H1 (cell line): ENCODE data around the gene FITM2. TPM values are rescaled to one million over a fixed set of nuclear protein-coding genes. Genes with fewer than 3 reads are reported as not detected.

Source experiments
- CTCF ChIA-PET: fragments of 300-600 bp; sonication (Branson Sonifier 250); formaldehyde crosslinking; loops from one replicate; lab custom pipeline; 2021; ENCODE audit not compliant: partially characterized antibody; lab: Charles Lee
- POLR2A ChIA-PET: fragments of 300-600 bp; sonication (Branson Sonifier 250); formaldehyde crosslinking; loops from one replicate; lab custom pipeline; 2021; ENCODE audit warnings: inconsistent platforms; ENCODE audit not compliant: partially characterized antibody; lab: Charles Lee
- DNase-seq, 2 experiments: peaks; one replicate each; pipeline versions ENCODE4 v3.0.0 to v3.0.0-alpha.2; 2010 to 2022; ENCODE audit warnings: low spot score in 2 of 2, low read depth in 1 of 2, mixed read lengths in 1 of 2
- FAIRE-seq: peaks from 2 replicates; lab custom pipeline; 2011; peaks lifted over from hg19 to GRCh38; lab: Jason Lieb, UNC
- H2AFZ ChIP-seq: 2 replicates; pipeline ENCODE4 v1.8.1; 2012; ENCODE audit warnings: low read length, inconsistent platforms
- H2AK5ac ChIP-seq: 2 replicates; pipeline ENCODE4 v1.6.1; 2013; ENCODE audit warnings: low read depth, low read length
- H2BK120ac ChIP-seq: replicated peaks from 2 replicates; pipeline ENCODE3; 2013; ENCODE audit warnings: low read depth, low read length, inconsistent platforms
- H2BK12ac ChIP-seq: 2 replicates; pipeline ENCODE4 v1.6.1; 2013; ENCODE audit warnings: low read depth, low read length
- H2BK15ac ChIP-seq: 2 replicates; pipeline ENCODE4 v1.6.1; 2013; ENCODE audit warnings: low read length
- H2BK20ac ChIP-seq: 2 replicates; pipeline ENCODE4 v1.6.1; 2013; ENCODE audit warnings: low read length
- H2BK5ac ChIP-seq: 2 replicates; pipeline ENCODE4 v1.6.1; 2013; ENCODE audit warnings: low read depth, low read length
- H3K14ac ChIP-seq: 2 replicates; pipeline ENCODE4 v1.6.1; 2013; ENCODE audit warnings: inconsistent platforms; ENCODE audit not compliant: insufficient read length
- H3K18ac ChIP-seq: 2 replicates; pipeline ENCODE4 v1.6.1; 2013; ENCODE audit warnings: low read length; ENCODE audit errors: extremely low read depth
- H3K23ac ChIP-seq: 2 replicates; pipeline ENCODE4 v1.6.1; 2013; ENCODE audit warnings: inconsistent platforms; ENCODE audit not compliant: insufficient read length
- H3K23me2 ChIP-seq: 2 replicates; pipeline ENCODE4 v1.6.1; 2013; ENCODE audit warnings: low read depth, low read length
- H3K27ac ChIP-seq: 2 replicates; pipeline ENCODE4 v1.6.1; 2011; ENCODE audit warnings: low read depth, low read length, inconsistent platforms
- H3K27me3 ChIP-seq, 4 experiments: replicated peaks in 1 of 4; 1 replicate in 1 of 4; 2 replicates in 3 of 4; pipeline versions ENCODE4 v1.6.1 to v1.8.1; 2011 to 2013; ENCODE audit warnings: low read length in 3 of 4, mild to moderate bottlenecking in 3 of 4, inconsistent platforms in 2 of 4, mixed read lengths in 2 of 4, moderate library complexity in 1 of 4; ENCODE audit not compliant: control insufficient read depth in 3 of 4, insufficient read depth in 3 of 4; ENCODE audit errors: extremely low read depth in 1 of 4
- H3K36me3 ChIP-seq, 4 experiments: 2 replicates each; pipeline versions ENCODE4 v1.6.1 to v1.8.1; 2011 to 2013; ENCODE audit warnings: mild to moderate bottlenecking in 4 of 4, low read length in 3 of 4, moderate library complexity in 2 of 4, control low read depth in 1 of 4, inconsistent platforms in 1 of 4; ENCODE audit not compliant: insufficient read depth in 4 of 4, control insufficient read depth in 2 of 4
- H3K4ac ChIP-seq: replicated peaks from 2 replicates; pipeline ENCODE3; 2013; ENCODE audit warnings: low read length, low read depth, mixed read lengths, inconsistent platforms; ENCODE audit not compliant: insufficient read length
- H3K4me1 ChIP-seq, 4 experiments: replicated peaks in 1 of 4; 1 replicate in 1 of 4; 2 replicates in 3 of 4; pipeline versions ENCODE4 v1.6.1 to v1.8.1; 2011 to 2013; ENCODE audit warnings: low read length in 3 of 4, inconsistent platforms in 2 of 4, mixed read lengths in 1 of 4; ENCODE audit not compliant: insufficient read depth in 4 of 4, control insufficient read depth in 3 of 4
- H3K4me2 ChIP-seq, 2 experiments: 2 replicates each; pipeline versions ENCODE4 v1.6.1 to v1.8.1; 2011 to 2013; ENCODE audit warnings: low read depth in 2 of 2, low read length in 2 of 2, control low read depth in 1 of 2, inconsistent platforms in 1 of 2, mild to moderate bottlenecking in 1 of 2; ENCODE audit not compliant: insufficient read depth in 1 of 2
- H3K4me3 ChIP-seq, 4 experiments: fragments of 200-600, 300-600 bp in 1 of 4; sonication (generic), shearing (Covaris generic), sonication (Bioruptor Twin) in 1 of 4; 2 replicates each; pipeline versions ENCODE4 v1.5.1 to v1.8.1; 2011 to 2016; ENCODE audit warnings: low read length in 4 of 4, low read depth in 3 of 4, control low read depth in 2 of 4, inconsistent platforms in 2 of 4, mild to moderate bottlenecking in 2 of 4, mixed read lengths in 1 of 4, moderate library complexity in 1 of 4; ENCODE audit not compliant: insufficient read depth in 2 of 4; ENCODE audit errors: extremely low read depth in 1 of 4
- H3K56ac ChIP-seq: replicated peaks from 2 replicates; pipeline ENCODE3; 2013; ENCODE audit warnings: low read depth, mild to moderate bottlenecking, mixed read lengths, low read length, inconsistent platforms; ENCODE audit not compliant: insufficient read length
- H3K79me1 ChIP-seq: 2 replicates; pipeline ENCODE4 v1.6.1; 2013; ENCODE audit warnings: low read depth, low read length, control low read depth
- H3K79me2 ChIP-seq, 2 experiments: 2 replicates each; pipeline versions ENCODE4 v1.6.1 to v1.8.1; 2012 to 2013; ENCODE audit warnings: low read length in 2 of 2, mild to moderate bottlenecking in 2 of 2, inconsistent platforms in 1 of 2; ENCODE audit not compliant: insufficient read depth in 2 of 2, control insufficient read depth in 1 of 2
- H3K9ac ChIP-seq, 4 experiments: replicated peaks in 1 of 4; 1 replicate in 1 of 4; 2 replicates in 3 of 4; pipeline versions ENCODE4 v1.6.1 to v1.8.1; 2011 to 2013; ENCODE audit warnings: low read depth in 3 of 4, low read length in 3 of 4, control low read depth in 2 of 4, mild to moderate bottlenecking in 2 of 4, moderate library complexity in 2 of 4, inconsistent platforms in 1 of 4; ENCODE audit errors: extremely low read depth in 1 of 4
- H3K9me3 ChIP-seq, 2 experiments: 2 replicates each; pipeline versions ENCODE4 v1.6.1 to v1.8.1; 2012 to 2013; ENCODE audit warnings: mild to moderate bottlenecking in 2 of 2, moderate library complexity in 2 of 2, control low read depth in 1 of 2, inconsistent platforms in 1 of 2, low read depth in 1 of 2, low read length in 1 of 2, mixed read lengths in 1 of 2; ENCODE audit not compliant: insufficient read depth in 2 of 2
- H4K20me1 ChIP-seq, 2 experiments: replicated peaks in 1 of 2; 2 replicates each; pipeline versions ENCODE3 to v1.8.1; 2011 to 2013; ENCODE audit warnings: inconsistent platforms in 2 of 2, low read length in 2 of 2, mild to moderate bottlenecking in 1 of 2; ENCODE audit not compliant: insufficient read depth in 2 of 2, control insufficient read depth in 1 of 2
- H4K5ac ChIP-seq: 2 replicates; pipeline ENCODE4 v1.6.1; 2013; ENCODE audit warnings: low read length, low read depth, mixed read lengths, inconsistent platforms; ENCODE audit not compliant: insufficient read length
- H4K8ac ChIP-seq: 2 replicates; pipeline ENCODE4 v1.8.0; 2013; ENCODE audit warnings: mild to moderate bottlenecking, moderate library complexity, low read length, inconsistent platforms; ENCODE audit not compliant: insufficient read depth; ENCODE audit errors: extremely low read depth
- H4K91ac ChIP-seq: replicated peaks from 2 replicates; pipeline ENCODE3; 2013; ENCODE audit warnings: low read length, mixed read lengths, inconsistent platforms; ENCODE audit not compliant: insufficient read length
- EP300 ChIP-seq, 2 experiments: IDR thresholded peaks; 1 replicate in 1 of 2; 2 replicates in 1 of 2; pipeline ENCODE4 v1.6.1; 2011 to 2012; ENCODE audit warnings: low read depth in 2 of 2, low read length in 2 of 2, mild to moderate bottlenecking in 2 of 2, borderline replicate concordance in 1 of 2, inconsistent platforms in 1 of 2, moderate library complexity in 1 of 2
- HDAC2 ChIP-seq, 2 experiments: fragments of 300-600 bp in 1 of 2; sonication (generic) in 1 of 2; IDR thresholded peaks; 2 replicates each; pipeline ENCODE4 v1.6.1; 2011 to 2012; ENCODE audit warnings: low read depth in 2 of 2, low read length in 2 of 2, mild to moderate bottlenecking in 2 of 2, moderate library complexity in 2 of 2, borderline replicate concordance in 1 of 2, inconsistent platforms in 1 of 2
- KDM1A ChIP-seq: fragments of 200-600, 300-600 bp; sonication (generic); IDR thresholded peaks from 2 replicates; pipeline ENCODE4 v1.7.1; 2016; ENCODE audit warnings: mild to moderate bottlenecking, low read length, borderline replicate concordance
- WGBS, 2 experiments: shearing (Covaris generic) in 1 of 2; methylation state at CpG; one replicate each; pipeline versions ENCODE4 v1.1.6 to v1.1.7; 2013 to 2015; ENCODE audit warnings: low lambda C conversion rate in 2 of 2, mixed read lengths in 2 of 2, inconsistent platforms in 1 of 2, low coverage in 1 of 2, missing lambda C conversion rate in 1 of 2; ENCODE audit not compliant: insufficient replicate concordance in 2 of 2, insufficient coverage in 1 of 2, insufficient read length in 1 of 2; ENCODE audit errors: extremely low coverage in 1 of 2, missing lambda C conversion rate in 1 of 2; 5-methylcytosine and 5-hydroxymethylcytosine counted together
- polyA plus RNA-seq, 7 experiments: library from polyadenylated mRNA; depleted of rRNA in 3 of 7; stranded (reverse) in 5 of 7; unstranded in 2 of 7; fragments of >200 nt in 5 of 7; fragments of 200-250 nt in 2 of 7; gene quantifications; 1 replicate in 5 of 7; 2 replicates in 1 of 7; 4 replicates in 1 of 7; pipeline versions ENCODE4 v1.2.1 to v1.2.3, GENCODE V29; 2011 to 2013; ENCODE audit warnings: missing spikeins in 2 of 7, mixed read lengths in 2 of 7
- total RNA-seq: library from RNA; stranded (reverse); fragmentation: NEBNext Ultra II Directional; extraction: Animal tissue kit (Norgen Biotek cat#: 25700); gene quantifications from 2 replicates; pipeline ENCODE4 v1.2.1, GENCODE V29; 2021

The FITM2 gene
- total and polyA plus RNA-seq, 2 of the 8 experiments (the other 6 are each of a cell fraction or from before 2014, with no cell fraction given), result 1.1 to 2.1 TPM

GRCh38 chr20:44331201-44331600 lies 20.2 kb upstream of the FITM2 start:
- no peaks in the 10 kb centered on the region for H3K9me3 ChIP-seq
- H3K23me2 ChIP-seq, result no peaks in the 10 kb centered on the region; the same call in 1 of the 2 replicates
- H3K27me3 ChIP-seq, result no peaks in the 10 kb centered on the region; a peak in 1 of 7 replicates
- no peak overlapping the region for H3K4me3 ChIP-seq
- DNase-seq (no peak), FAIRE-seq (no peak)
- H2BK120ac ChIP-seq, result no peak overlapping the region
- H3K79me2 ChIP-seq, result no peaks in the 10 kb centered on the region
- H3K4ac ChIP-seq, result no peak overlapping the region
- H2AFZ ChIP-seq, result no peak overlapping the region
- no peak overlapping the region for H4K8ac ChIP-seq
- H3K18ac ChIP-seq, result no peak overlapping the region
- peaks cover 3 to 10% (median 6%) of the 10 kb centered on the region in 4 experiments for H3K4me1 ChIP-seq
- no peak overlapping the region for H2BK20ac ChIP-seq
- no peak overlapping the region for H4K91ac ChIP-seq
- no peak overlapping the region for H3K14ac ChIP-seq
- H4K5ac ChIP-seq, result no peak overlapping the region
- H2AK5ac ChIP-seq, result 0 out of 2 replicates have a peak overlapping the region, but pooled peaks have one; percentile 40
- no peak overlapping the region for H2BK15ac ChIP-seq
- no peak overlapping the region for H3K27ac ChIP-seq
- POLR2A ChIA-PET, result no interaction called here
- 79% methylated on average over 2 of the region's 2 CpGs; no CpG with 5 or more reads in 1 of the 2 experiments for WGBS, 2 experiments
- no peaks in the 10 kb centered on the region for H3K36me3 ChIP-seq
- no peak overlapping the region for H3K9ac ChIP-seq
- CTCF ChIA-PET, result interaction anchor here (1.2 to 3.0 kb wide), 3 partner anchors 18 to 53 kb away, joined by 3 to 11 read pairs (median 4); partner anchors contain the start of gene FITM2
- H3K23ac ChIP-seq, result no peak overlapping the region
- H3K79me1 ChIP-seq, result no peaks in the 10 kb centered on the region
- H4K20me1 ChIP-seq, result no peaks in the 10 kb centered on the region
- no peak overlapping the region for H3K4me2 ChIP-seq
- H3K56ac ChIP-seq, result no peak overlapping the region
- peak; percentile 73 for TF ChIP-seq KDM1A
- no peak for TF ChIP-seq EP300 (IDR thresholded peaks at IDR 0.05; ENCODE audit: borderline replicate concordance in 1 of 2, low read depth in 2 of 2, low read length in 2 of 2)
- TF ChIP-seq HDAC2 (IDR thresholded peaks at IDR 0.05; ENCODE audit: borderline replicate concordance in 1 of 2, low read depth in 2 of 2, low read length in 2 of 2), result peak in 1 of 2 experiments; percentile 45; a peak in 1 of 4 replicates
- no peak overlapping the region for H2BK5ac ChIP-seq
- no peak overlapping the region for H2BK12ac ChIP-seq
